ENCODE results near the gene RGS10. TPM values are rescaled to one million over a fixed set of nuclear protein-coding genes. Genes with fewer than 3 reads are reported as not detected.

The RGS10 gene
- total RNA-seq, 2 donors from 2014 or later: 4.3 to 7.5 TPM

DNA sequence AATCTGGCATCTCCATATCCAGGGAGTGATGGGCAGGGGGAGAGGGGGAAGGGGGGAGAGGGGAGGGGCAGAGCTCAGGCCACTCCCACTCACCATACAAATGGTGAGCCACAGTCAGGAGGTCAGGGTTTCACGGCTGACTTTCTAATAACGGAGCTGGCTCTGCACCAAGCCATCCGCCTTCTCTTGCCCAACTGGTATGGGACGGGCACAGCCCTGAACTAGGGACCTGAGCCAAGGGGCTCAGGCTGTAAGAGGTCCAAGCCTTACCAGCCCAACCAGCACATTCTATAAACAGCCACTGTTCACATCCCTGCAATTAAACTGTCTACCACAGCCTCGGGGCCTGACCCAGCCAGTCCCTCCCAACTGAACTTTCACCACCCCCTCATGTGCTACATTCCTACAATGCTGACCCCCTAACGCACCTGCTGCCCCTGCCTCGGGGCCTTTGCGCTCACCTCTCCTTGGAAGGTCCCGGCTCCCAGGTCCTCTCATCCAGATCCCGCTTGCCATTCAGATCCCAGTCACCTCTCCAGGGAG is 32.5 kb downstream of the RGS10 start:
- H3K9me3 ChIP-seq (ENCODE audit: control insufficient read depth, low read length): no peaks in the 10 kb centered on the region
- H3K9ac ChIP-seq (ENCODE audit: extremely low read depth, low read length, poor library complexity, severe bottlenecking): no peak overlapping the region
- no peak overlapping the region for H3K27ac ChIP-seq (ENCODE audit: low read depth, low read length)
- Mint-ChIP-seq H3K36me3 (ENCODE audit: low read depth) (no peaks in the 10 kb centered on the region), H3K27me3 (ENCODE audit: insufficient read depth) (no peaks in the 10 kb centered on the region), H3K4me3 (no peak overlapping the region), H3K9me3 (no peaks in the 10 kb centered on the region), H3K27ac (peak overlapping the region; percentile 70), H3K4me1 (no peaks in the 10 kb centered on the region)
- WGBS, 2 experiments (ENCODE audit: insufficient coverage in 1 of 2, insufficient read length in 1 of 2): 90 to 93% methylated on average over 6 to 10 of the region's 10 CpGs
- TF ChIP-seq, protein P1, sequence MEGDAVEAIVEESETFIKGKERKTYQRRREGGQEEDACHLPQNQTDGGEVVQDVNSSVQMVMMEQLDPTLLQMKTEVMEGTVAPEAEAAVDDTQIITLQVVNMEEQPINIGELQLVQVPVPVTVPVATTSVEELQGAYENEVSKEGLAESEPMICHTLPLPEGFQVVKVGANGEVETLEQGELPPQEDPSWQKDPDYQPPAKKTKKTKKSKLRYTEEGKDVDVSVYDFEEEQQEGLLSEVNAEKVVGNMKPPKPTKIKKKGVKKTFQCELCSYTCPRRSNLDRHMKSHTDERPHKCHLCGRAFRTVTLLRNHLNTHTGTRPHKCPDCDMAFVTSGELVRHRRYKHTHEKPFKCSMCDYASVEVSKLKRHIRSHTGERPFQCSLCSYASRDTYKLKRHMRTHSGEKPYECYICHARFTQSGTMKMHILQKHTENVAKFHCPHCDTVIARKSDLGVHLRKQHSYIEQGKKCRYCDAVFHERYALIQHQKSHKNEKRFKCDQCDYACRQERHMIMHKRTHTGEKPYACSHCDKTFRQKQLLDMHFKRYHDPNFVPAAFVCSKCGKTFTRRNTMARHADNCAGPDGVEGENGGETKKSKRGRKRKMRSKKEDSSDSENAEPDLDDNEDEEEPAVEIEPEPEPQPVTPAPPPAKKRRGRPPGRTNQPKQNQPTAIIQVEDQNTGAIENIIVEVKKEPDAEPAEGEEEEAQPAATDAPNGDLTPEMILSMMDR (conservative IDR thresholded peaks at IDR 0.05): no peak
- no peaks in the 10 kb centered on the region for H3K36me3 ChIP-seq (ENCODE audit: control insufficient read depth, insufficient read depth, low read length)
- no peak for DNase-seq
- H3K4me1 ChIP-seq (ENCODE audit: control insufficient read depth, insufficient read depth, low read length): no peaks in the 10 kb centered on the region
- no peak overlapping the region for H3K4me3 ChIP-seq (ENCODE audit: low read length)
- no peaks in the 10 kb centered on the region for H3K27me3 ChIP-seq (ENCODE audit: control insufficient read depth, insufficient read depth, low read length, poor library complexity, severe bottlenecking)

DNA sequence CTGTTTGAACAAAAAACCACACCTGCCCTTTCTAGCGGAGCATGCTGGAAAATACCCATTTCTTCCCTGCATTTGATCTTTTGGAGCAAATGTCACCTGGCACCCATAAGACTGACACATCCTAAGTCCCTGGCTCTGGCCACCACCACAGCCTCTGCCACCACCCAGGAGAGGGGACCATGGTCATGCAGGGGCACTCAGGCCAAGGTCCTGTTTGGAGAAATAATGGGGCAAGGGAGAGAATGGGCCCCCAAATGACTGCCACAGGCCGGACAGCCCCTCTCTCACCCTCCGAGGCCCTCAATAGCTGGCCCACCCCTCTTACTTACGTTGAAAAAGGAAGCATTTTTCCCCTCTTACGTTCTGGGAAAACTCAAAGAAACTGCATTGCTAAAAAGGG is 35.4 kb downstream of the RGS10 start:
- Mint-ChIP-seq H3K4me3 (no peak overlapping the region), H3K36me3 (ENCODE audit: low read depth) (no peaks in the 10 kb centered on the region), H3K9me3 (no peaks in the 10 kb centered on the region), H3K27ac (no peak overlapping the region), H3K4me1 (peaks cover 2% of the 10 kb centered on the region), H3K27me3 (ENCODE audit: insufficient read depth) (peaks cover 4% of the 10 kb centered on the region)
- H3K27me3 ChIP-seq (ENCODE audit: control insufficient read depth, insufficient read depth, low read length, poor library complexity, severe bottlenecking): no peaks in the 10 kb centered on the region
- 61 to 70% methylated on average over 5 of the region's 5 CpGs for WGBS, 2 experiments (ENCODE audit: insufficient coverage in 1 of 2, insufficient read length in 1 of 2)
- H3K4me3 ChIP-seq (ENCODE audit: low read length): no peak overlapping the region
- no peak overlapping the region for H3K27ac ChIP-seq (ENCODE audit: low read depth, low read length)
- TF ChIP-seq, protein P1 (conservative IDR thresholded peaks at IDR 0.05): no peak
- H3K9me3 ChIP-seq (ENCODE audit: control insufficient read depth, low read length): no peaks in the 10 kb centered on the region
- no peak for DNase-seq
- no peak overlapping the region for H3K9ac ChIP-seq (ENCODE audit: extremely low read depth, low read length, poor library complexity, severe bottlenecking)
- no peaks in the 10 kb centered on the region for H3K4me1 ChIP-seq (ENCODE audit: control insufficient read depth, insufficient read depth, low read length)
- H3K36me3 ChIP-seq (ENCODE audit: control insufficient read depth, insufficient read depth, low read length): no peaks in the 10 kb centered on the region

GRCh38 chr10:119505588-119506315 is 36.8 kb downstream of the RGS10 start:
- WGBS, 2 experiments (ENCODE audit: insufficient coverage in 1 of 2, insufficient read length in 1 of 2): 90 to 91% methylated on average over 15 to 21 of the region's 21 CpGs
- H3K27me3 ChIP-seq (ENCODE audit: control insufficient read depth, insufficient read depth, low read length, poor library complexity, severe bottlenecking): no peaks in the 10 kb centered on the region
- Mint-ChIP-seq H3K27ac (no peak overlapping the region), H3K4me3 (no peak overlapping the region), H3K36me3 (ENCODE audit: low read depth) (no peaks in the 10 kb centered on the region), H3K27me3 (ENCODE audit: insufficient read depth) (peaks cover 6% of the 10 kb centered on the region), H3K9me3 (no peaks in the 10 kb centered on the region), H3K4me1 (peaks cover 3% of the 10 kb centered on the region)
- no peaks in the 10 kb centered on the region for H3K4me1 ChIP-seq (ENCODE audit: control insufficient read depth, insufficient read depth, low read length)
- no peak for DNase-seq
- no peaks in the 10 kb centered on the region for H3K36me3 ChIP-seq (ENCODE audit: control insufficient read depth, insufficient read depth, low read length)
- H3K4me3 ChIP-seq (ENCODE audit: low read length): no peak overlapping the region
- TF ChIP-seq, protein P1 (conservative IDR thresholded peaks at IDR 0.05): no peak
- H3K9me3 ChIP-seq (ENCODE audit: control insufficient read depth, low read length): no peaks in the 10 kb centered on the region
- no peak overlapping the region for H3K9ac ChIP-seq (ENCODE audit: extremely low read depth, low read length, poor library complexity, severe bottlenecking)
- no peak overlapping the region for H3K27ac ChIP-seq (ENCODE audit: low read depth, low read length)

Data from endodermal cell (in vitro differentiated cells).